OCI-LY1 (cell line): ENCODE results near the gene FLVCR2.

Source experiments
- EZH2 ChIP-seq: fragments of 200-600 bp; sonication (generic), shearing (Covaris generic); IDR thresholded peaks from 2 replicates; pipeline ENCODE4 v1.8.0; 2017; ENCODE audit warnings: borderline replicate concordance, mixed run types, mild to moderate bottlenecking, antibody characterized with exemption, low read length, moderate library complexity, mixed read lengths
- TF ChIP-seq, protein P1 (sequence below): fragments of 200-600 bp; sonication (generic), shearing (Covaris generic); IDR thresholded peaks from 2 replicates; pipeline ENCODE4 v1.5.1; 2017; ENCODE audit warnings: mild to moderate bottlenecking, antibody characterized with exemption, low read length, moderate library complexity, mixed read lengths

DNA sequence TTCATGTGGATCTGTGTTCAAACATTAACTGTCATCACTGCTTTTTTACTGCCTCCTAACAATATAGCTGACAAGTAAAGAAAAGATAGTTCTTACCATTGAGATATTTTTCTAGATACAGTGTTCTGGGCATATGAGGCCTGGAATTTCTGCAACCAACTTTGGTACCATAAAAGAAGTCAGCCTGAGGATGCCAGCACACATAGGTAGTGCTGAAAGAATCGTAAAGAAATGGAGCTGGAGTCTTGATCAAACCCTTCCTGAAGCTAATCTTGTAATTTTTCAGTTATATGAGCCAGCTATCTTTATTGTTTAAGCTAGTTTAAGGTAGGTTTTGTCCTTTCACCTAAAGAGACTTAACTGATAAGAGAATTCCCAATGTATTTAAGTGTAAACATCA is 70.9 kb downstream of the FLVCR2 start:
- TF ChIP-seq, protein P1, sequence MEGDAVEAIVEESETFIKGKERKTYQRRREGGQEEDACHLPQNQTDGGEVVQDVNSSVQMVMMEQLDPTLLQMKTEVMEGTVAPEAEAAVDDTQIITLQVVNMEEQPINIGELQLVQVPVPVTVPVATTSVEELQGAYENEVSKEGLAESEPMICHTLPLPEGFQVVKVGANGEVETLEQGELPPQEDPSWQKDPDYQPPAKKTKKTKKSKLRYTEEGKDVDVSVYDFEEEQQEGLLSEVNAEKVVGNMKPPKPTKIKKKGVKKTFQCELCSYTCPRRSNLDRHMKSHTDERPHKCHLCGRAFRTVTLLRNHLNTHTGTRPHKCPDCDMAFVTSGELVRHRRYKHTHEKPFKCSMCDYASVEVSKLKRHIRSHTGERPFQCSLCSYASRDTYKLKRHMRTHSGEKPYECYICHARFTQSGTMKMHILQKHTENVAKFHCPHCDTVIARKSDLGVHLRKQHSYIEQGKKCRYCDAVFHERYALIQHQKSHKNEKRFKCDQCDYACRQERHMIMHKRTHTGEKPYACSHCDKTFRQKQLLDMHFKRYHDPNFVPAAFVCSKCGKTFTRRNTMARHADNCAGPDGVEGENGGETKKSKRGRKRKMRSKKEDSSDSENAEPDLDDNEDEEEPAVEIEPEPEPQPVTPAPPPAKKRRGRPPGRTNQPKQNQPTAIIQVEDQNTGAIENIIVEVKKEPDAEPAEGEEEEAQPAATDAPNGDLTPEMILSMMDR: no peak
- TF ChIP-seq EZH2: no peak
